ENCODE results near the gene UBAC2. TPM values are rescaled to one million over a fixed set of nuclear protein-coding genes. Genes with fewer than 3 reads are reported as not detected.

Gene UBAC2
- total and polyA plus RNA-seq, 2 donors, result 42.8 to 69.1 TPM

DNA sequence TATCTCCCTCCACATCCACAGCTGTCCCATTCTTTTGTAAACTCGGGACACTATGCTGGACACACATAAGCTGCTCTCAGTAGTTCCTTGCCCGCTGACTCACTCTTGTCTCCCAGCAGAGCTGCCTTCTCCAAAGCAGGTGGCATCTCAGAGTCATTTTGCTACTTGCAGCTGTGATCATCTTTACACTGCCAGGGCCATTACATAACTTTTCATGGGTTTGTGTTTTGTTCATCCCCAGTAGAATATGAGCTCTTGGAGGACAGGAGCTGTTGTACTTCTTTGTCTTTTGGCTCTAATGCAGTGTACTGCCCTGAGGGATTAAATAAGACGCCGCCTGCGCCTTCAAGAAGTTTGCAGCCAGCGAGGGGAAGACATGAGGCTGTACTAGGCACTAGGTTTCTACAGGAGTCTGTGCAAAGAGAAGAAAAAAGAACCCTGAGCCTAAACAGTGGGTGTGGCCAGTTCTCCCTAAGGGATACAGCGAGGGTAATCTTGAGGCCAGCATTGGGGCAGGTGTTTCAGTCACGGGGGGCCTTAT is 147.3 kb downstream of the UBAC2 start:
- Histone ChIP-seq H3K9me3 (ENCODE audit: control insufficient read depth in 2 of 2, insufficient read depth in 1 of 2, low read length in 1 of 2) (no peaks in the 10 kb centered on the region), H3K36me3 (ENCODE audit: control insufficient read depth in 2 of 2, insufficient read depth in 2 of 2, low read length in 1 of 2) (peaks cover 40 to 49% of the 10 kb centered on the region in 2 donors), H3K4me1 (ENCODE audit: control insufficient read depth in 2 of 2, insufficient read depth in 2 of 2, low read length in 2 of 2) (peaks cover 8 to 20% of the 10 kb centered on the region in 2 donors), H3K4me3 (ENCODE audit: low read length in 2 of 2) (no peak overlapping the region), H3K27ac (ENCODE audit: low read depth in 1 of 2, low read length in 1 of 2) (no peak overlapping the region), H3K27me3 (ENCODE audit: control insufficient read depth in 2 of 2, insufficient read depth in 1 of 2, low read length in 1 of 2) (no peaks in the 10 kb centered on the region)
- WGBS, result 95% methylated on average over 8 of the region's 8 CpGs
- no peak for DNase-seq (ENCODE audit: low read depth in 6 of 9, low spot score in 9 of 9)

DNA sequence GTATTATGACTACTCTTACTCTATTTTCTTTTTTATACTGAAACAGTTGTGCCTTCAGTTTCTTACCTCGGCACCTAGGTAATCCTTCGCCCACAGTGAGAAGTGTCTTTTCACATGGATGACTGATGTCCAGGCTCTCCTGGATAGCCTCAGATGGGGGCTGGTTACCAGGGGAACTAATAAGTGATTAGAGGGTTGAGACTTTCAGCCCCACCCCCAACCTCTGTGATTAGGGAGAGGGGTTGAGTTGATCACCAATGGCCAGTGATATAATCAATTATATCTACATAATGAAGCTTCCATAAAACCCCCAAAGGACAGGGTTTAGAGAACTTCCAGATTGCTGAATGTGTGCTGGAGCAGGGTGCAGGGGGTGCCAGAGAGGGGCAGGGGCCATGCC is 149.5 kb downstream of the UBAC2 start:
- DNase-seq (ENCODE audit: low read depth in 6 of 9, low spot score in 9 of 9), result no peak
- H3K4me3 ChIP-seq (ENCODE audit: low read length in 2 of 2), result no peak overlapping the region
- peaks cover 40 to 52% of the 10 kb centered on the region in 2 donors for H3K36me3 ChIP-seq (ENCODE audit: control insufficient read depth in 2 of 2, insufficient read depth in 2 of 2, low read length in 1 of 2)
- H3K4me1 ChIP-seq (ENCODE audit: control insufficient read depth in 2 of 2, insufficient read depth in 2 of 2, low read length in 2 of 2), result peaks cover 22 to 37% of the 10 kb centered on the region in 2 donors
- WGBS, result 98% methylated on average over 2 of the region's 2 CpGs
- H3K27me3 ChIP-seq (ENCODE audit: control insufficient read depth in 2 of 2, insufficient read depth in 1 of 2, low read length in 1 of 2), result no peaks in the 10 kb centered on the region
- no peak overlapping the region for H3K27ac ChIP-seq (ENCODE audit: low read depth in 1 of 2, low read length in 1 of 2)
- H3K9me3 ChIP-seq (ENCODE audit: control insufficient read depth in 2 of 2, insufficient read depth in 1 of 2, low read length in 1 of 2), result no peaks in the 10 kb centered on the region

DNA sequence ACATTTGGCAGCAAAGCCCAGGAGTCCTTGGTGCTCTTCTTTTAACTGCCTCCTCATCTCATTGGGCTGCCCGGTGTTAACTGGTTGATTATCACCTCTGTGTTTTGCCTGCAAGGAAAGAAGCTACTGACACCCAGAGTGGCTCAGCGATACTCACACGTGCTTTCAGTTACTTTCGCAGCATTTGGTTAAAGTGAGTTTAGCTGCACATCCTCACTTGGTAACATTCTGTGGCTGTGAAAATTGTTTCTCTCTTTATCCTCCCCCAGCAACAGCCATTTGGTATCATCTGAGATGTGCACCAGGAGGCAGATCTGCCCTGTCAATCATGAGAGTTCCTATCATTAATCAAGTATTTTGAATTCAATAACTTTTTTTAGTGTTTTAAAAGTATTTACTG is 151.1 kb downstream of the UBAC2 start:
- H3K4me1 ChIP-seq (ENCODE audit: control insufficient read depth in 2 of 2, insufficient read depth in 2 of 2, low read length in 2 of 2), result peaks cover 37 to 51% of the 10 kb centered on the region in 2 donors
- no peaks in the 10 kb centered on the region for H3K27me3 ChIP-seq (ENCODE audit: control insufficient read depth in 2 of 2, insufficient read depth in 1 of 2, low read length in 1 of 2)
- H3K36me3 ChIP-seq (ENCODE audit: control insufficient read depth in 2 of 2, insufficient read depth in 2 of 2, low read length in 1 of 2), result peaks cover 33 to 48% of the 10 kb centered on the region in 2 donors
- no peak overlapping the region for H3K27ac ChIP-seq (ENCODE audit: low read depth in 1 of 2, low read length in 1 of 2)
- whole genome bisulfite sequencing, result 86% methylated on average over 4 of the region's 4 CpGs
- DNase-seq (ENCODE audit: low read depth in 6 of 9, low spot score in 9 of 9), result peak in 1 of 9 donors; percentile 60
- no peaks in the 10 kb centered on the region for H3K9me3 ChIP-seq (ENCODE audit: control insufficient read depth in 2 of 2, insufficient read depth in 1 of 2, low read length in 1 of 2)
- H3K4me3 ChIP-seq (ENCODE audit: low read length in 2 of 2), result no peak overlapping the region

DNA sequence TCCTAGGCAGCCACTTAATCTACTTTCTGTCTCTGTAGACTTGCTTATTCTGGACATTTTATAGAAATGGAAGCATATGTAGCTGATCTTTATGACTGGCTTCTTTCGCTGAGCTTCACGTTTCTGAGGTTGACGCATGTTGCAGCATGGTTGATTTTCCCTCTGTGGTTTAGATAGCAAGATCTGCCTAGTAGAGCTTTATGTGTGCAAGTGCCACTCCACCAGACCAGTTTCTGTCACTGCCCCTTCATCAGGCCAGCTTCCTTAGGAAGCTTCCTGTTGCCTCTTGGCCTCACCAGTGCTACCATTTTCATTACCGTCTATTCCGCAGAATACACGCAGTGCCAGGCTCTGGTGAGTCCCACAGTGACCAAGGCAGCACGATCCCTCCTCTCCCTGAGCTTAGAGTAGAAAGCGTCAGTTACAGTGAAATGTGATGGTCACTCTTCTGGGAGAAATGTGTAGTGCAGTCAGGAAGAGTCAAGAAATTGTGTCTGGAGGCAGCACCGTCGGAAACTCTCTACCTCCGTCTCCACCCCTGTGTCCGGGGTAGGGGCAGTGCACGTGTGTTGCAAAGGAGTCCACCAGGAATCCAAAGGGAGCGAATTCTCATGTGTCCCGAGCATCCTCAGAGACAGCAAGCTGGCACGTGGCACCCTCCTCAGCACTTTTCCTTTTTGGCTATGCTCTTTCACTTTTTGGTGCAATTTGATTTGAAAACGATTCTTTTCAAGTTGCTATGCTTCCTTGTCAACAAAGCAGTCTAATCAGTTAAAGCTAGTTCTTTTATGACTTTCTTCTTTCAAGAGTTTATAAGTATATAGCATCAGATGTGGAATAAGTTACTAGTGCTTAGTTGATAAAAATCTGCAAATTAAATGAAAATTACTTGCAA is 151.9 kb downstream of the UBAC2 start:
- WGBS, result 82% methylated on average over 17 of the region's 17 CpGs
- Histone ChIP-seq H3K27ac (ENCODE audit: low read depth in 1 of 2, low read length in 1 of 2) (peak overlapping the region; percentile 41 to 66), H3K9me3 (ENCODE audit: control insufficient read depth in 2 of 2, insufficient read depth in 1 of 2, low read length in 1 of 2) (no peaks in the 10 kb centered on the region), H3K4me1 (ENCODE audit: control insufficient read depth in 2 of 2, insufficient read depth in 2 of 2, low read length in 2 of 2) (peaks cover 42 to 58% of the 10 kb centered on the region in 2 donors), H3K27me3 (ENCODE audit: control insufficient read depth in 2 of 2, insufficient read depth in 1 of 2, low read length in 1 of 2) (no peaks in the 10 kb centered on the region), H3K36me3 (ENCODE audit: control insufficient read depth in 2 of 2, insufficient read depth in 2 of 2, low read length in 1 of 2) (peaks cover 28 to 52% of the 10 kb centered on the region in 2 donors), H3K4me3 (ENCODE audit: low read length in 2 of 2) (no peak overlapping the region)
- no peak for DNase-seq (ENCODE audit: low read depth in 6 of 9, low spot score in 9 of 9)

DNA sequence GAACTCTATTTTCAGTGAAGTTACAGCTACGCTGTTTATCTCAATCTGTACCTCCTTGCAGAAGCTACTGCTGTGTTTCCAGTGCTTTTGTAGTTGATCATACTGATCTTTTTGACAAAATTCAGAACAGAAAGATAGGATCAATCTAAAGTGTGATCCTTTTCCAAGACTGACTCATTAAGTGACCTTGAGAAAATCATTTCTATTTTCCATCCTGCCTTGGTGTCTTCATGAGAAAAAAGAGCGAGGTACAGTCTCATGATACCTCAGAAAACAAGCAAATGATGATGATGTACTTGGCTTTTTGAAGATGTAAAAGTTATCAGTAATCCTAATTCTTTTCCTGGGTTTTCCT is 152.6 kb downstream of the UBAC2 start:
- H3K27ac ChIP-seq (ENCODE audit: low read depth in 1 of 2, low read length in 1 of 2), result peak overlapping the region in 1 of 2 donors; percentile 41
- peaks cover 26 to 51% of the 10 kb centered on the region in 2 donors for H3K36me3 ChIP-seq (ENCODE audit: control insufficient read depth in 2 of 2, insufficient read depth in 2 of 2, low read length in 1 of 2)
- WGBS, result 67% methylated on average over 2 of the region's 2 CpGs

DNA sequence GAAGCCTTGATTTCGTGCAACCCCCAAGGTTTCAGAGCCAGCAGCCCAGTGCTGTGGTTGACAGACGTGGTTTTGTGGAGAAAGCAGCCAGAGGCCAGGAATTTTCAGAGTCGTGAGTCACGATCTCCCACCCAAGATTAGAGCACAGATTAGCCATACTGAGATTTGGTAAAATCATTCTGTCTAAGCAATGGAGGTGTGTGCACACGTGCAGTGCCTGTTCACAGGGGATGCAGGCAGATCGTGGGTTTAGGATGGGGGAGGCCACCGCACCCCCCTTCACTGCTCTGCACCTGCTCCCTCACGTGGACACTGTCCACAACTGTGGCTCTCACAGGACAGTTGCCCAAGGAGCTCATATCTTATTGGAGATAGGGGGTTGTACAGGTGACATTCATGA is 153.2 kb downstream of the UBAC2 start:
- DNase-seq (ENCODE audit: low read depth in 6 of 9, low spot score in 9 of 9), result no peak
- peaks cover 42 to 67% of the 10 kb centered on the region in 2 donors for H3K4me1 ChIP-seq (ENCODE audit: control insufficient read depth in 2 of 2, insufficient read depth in 2 of 2, low read length in 2 of 2)
- WGBS, result 82% methylated on average over 8 of the region's 8 CpGs

More for the DNA sequence above, 152.6 kb downstream of the UBAC2 start:
- H3K4me3 ChIP-seq (ENCODE audit: low read length in 2 of 2), result no peak overlapping the region
- no peaks in the 10 kb centered on the region for H3K9me3 ChIP-seq (ENCODE audit: control insufficient read depth in 2 of 2, insufficient read depth in 1 of 2, low read length in 1 of 2)
- peaks cover 42 to 63% of the 10 kb centered on the region in 2 donors for H3K4me1 ChIP-seq (ENCODE audit: control insufficient read depth in 2 of 2, insufficient read depth in 2 of 2, low read length in 2 of 2)
- no peak for DNase-seq (ENCODE audit: low read depth in 6 of 9, low spot score in 9 of 9)
- no peaks in the 10 kb centered on the region for H3K27me3 ChIP-seq (ENCODE audit: control insufficient read depth in 2 of 2, insufficient read depth in 1 of 2, low read length in 1 of 2)

DNA sequence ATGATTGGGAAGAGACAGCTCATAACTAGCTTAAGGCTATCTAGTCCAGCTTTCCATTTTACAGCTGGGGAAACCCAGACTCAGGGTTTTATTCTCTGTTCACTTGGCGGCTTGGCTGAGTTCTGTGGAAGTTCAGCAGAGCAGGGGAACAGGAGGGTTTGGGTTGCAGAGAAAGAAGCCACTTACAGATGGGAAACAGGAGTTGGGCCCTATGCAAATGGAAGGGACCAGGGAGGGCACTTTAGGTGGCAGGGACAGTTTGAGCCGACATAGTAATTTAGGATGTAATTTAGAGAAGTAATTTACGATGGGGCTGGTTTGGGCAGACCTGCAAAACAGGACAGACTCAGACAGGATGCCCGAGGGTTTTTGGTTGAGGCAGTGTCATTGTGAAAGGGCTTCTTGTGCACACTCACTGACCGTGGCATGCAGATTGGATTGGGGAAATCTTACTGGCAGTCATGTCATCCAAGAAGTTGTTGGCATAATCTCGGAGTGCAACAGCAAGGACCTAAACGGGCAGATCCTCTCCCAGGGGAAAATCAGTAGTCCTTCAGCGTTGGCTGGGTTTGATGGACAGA is 153.8 kb downstream of the UBAC2 start:
- no peaks in the 10 kb centered on the region for H3K9me3 ChIP-seq (ENCODE audit: control insufficient read depth in 2 of 2, insufficient read depth in 1 of 2, low read length in 1 of 2)
- no peak overlapping the region for H3K4me3 ChIP-seq (ENCODE audit: low read length in 2 of 2)
- H3K27ac ChIP-seq (ENCODE audit: low read depth in 1 of 2, low read length in 1 of 2), result peak overlapping the region in 1 of 2 donors; percentile 58
- peaks cover 43 to 67% of the 10 kb centered on the region in 2 donors for H3K4me1 ChIP-seq (ENCODE audit: control insufficient read depth in 2 of 2, insufficient read depth in 2 of 2, low read length in 2 of 2)
- 76% methylated on average over 8 of the region's 8 CpGs for WGBS
- DNase-seq (ENCODE audit: low read depth in 6 of 9, low spot score in 9 of 9), result no peak
- H3K27me3 ChIP-seq (ENCODE audit: control insufficient read depth in 2 of 2, insufficient read depth in 1 of 2, low read length in 1 of 2), result no peaks in the 10 kb centered on the region
- peaks cover 18 to 49% of the 10 kb centered on the region in 2 donors for H3K36me3 ChIP-seq (ENCODE audit: control insufficient read depth in 2 of 2, insufficient read depth in 2 of 2, low read length in 1 of 2)

More for the DNA sequence above, 153.2 kb downstream of the UBAC2 start:
- Histone ChIP-seq H3K9me3 (ENCODE audit: control insufficient read depth in 2 of 2, insufficient read depth in 1 of 2, low read length in 1 of 2) (no peaks in the 10 kb centered on the region), H3K4me3 (ENCODE audit: low read length in 2 of 2) (no peak overlapping the region), H3K27ac (ENCODE audit: low read depth in 1 of 2, low read length in 1 of 2) (peak overlapping the region in 1 of 2 donors; percentile 46), H3K36me3 (ENCODE audit: control insufficient read depth in 2 of 2, insufficient read depth in 2 of 2, low read length in 1 of 2) (peaks cover 25 to 51% of the 10 kb centered on the region in 2 donors), H3K27me3 (ENCODE audit: control insufficient read depth in 2 of 2, insufficient read depth in 1 of 2, low read length in 1 of 2) (no peaks in the 10 kb centered on the region)

DNA sequence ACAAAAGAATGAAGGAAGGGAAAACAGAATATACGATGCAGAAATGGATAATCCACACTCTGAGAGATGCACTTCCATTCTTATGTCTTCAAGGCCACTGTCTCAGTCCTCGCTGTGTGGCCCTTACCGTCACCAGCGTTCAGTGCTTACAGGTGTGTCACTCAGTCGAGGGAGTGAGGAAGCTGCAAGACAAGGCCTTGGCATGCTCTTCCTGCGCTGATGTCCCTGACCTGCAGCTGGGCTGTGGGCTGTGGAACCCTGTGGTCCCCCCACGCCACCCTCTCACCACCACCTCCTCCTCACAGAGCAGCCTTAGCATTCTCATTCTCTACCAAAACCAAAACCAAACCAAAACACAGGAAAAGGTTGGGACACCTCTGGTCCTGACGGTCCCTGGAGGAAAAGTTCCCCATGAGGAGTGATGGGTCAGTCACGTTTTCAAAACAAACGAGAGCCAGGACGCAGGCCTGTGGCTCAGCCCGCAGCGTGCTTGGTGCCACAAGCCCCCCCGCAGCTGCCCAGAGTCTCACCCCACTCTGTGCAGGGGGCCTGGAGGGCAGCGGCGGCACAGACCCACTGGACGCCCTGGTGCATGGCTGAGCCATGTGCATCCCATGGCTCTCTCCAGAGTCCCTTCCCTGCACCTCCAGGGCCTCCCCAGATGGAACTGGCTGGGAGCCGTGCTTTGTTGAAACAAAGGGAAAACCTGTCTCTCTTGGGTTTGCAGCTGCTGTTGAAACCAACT is 154.8 kb downstream of the UBAC2 start:
- WGBS, result 78% methylated on average over 18 of the region's 18 CpGs
- no peaks in the 10 kb centered on the region for H3K9me3 ChIP-seq (ENCODE audit: control insufficient read depth in 2 of 2, insufficient read depth in 1 of 2, low read length in 1 of 2)
- no peak overlapping the region for H3K4me3 ChIP-seq (ENCODE audit: low read length in 2 of 2)
- no peak for DNase-seq (ENCODE audit: low read depth in 6 of 9, low spot score in 9 of 9)
- H3K4me1 ChIP-seq (ENCODE audit: control insufficient read depth in 2 of 2, insufficient read depth in 2 of 2, low read length in 2 of 2), result peaks cover 51 to 76% of the 10 kb centered on the region in 2 donors
- peaks cover 17 to 45% of the 10 kb centered on the region in 2 donors for H3K36me3 ChIP-seq (ENCODE audit: control insufficient read depth in 2 of 2, insufficient read depth in 2 of 2, low read length in 1 of 2)
- H3K27me3 ChIP-seq (ENCODE audit: control insufficient read depth in 2 of 2, insufficient read depth in 1 of 2, low read length in 1 of 2), result no peaks in the 10 kb centered on the region
- peak overlapping the region; percentile 81 to 95 for H3K27ac ChIP-seq (ENCODE audit: low read depth in 1 of 2, low read length in 1 of 2)

All from thymus (tissue), 11 donors.